Left ventricle myocardium inferior (tissue), 1 donor: ENCODE results near the gene SNRPD2. TPM values are rescaled to one million over a fixed set of nuclear protein-coding genes. Genes with fewer than 3 reads are reported as not detected.

Experiments used
- DNase-seq: peaks from one replicate; pipeline ENCODE4 v3.0.0-alpha.2; 2020
- H3K27ac ChIP-seq: fragments of 200-600 bp; replicated peaks from 2 replicates; pipeline ENCODE4 v1.8.0; 2021
- H3K27me3 ChIP-seq: fragments of 200-600 bp; 2 replicates; pipeline ENCODE4 v1.8.0; 2021; ENCODE audit warnings: low read depth
- H3K36me3 ChIP-seq: fragments of 200-600 bp; 2 replicates; pipeline ENCODE4 v1.8.0; 2021
- H3K4me1 ChIP-seq: fragments of 200-600 bp; 2 replicates; pipeline ENCODE4 v1.8.0; 2021
- H3K4me3 ChIP-seq: fragments of 200-600 bp; 2 replicates; pipeline ENCODE4 v1.8.0; 2021; ENCODE audit warnings: mild to moderate bottlenecking, moderate library complexity
- H3K9me3 ChIP-seq: fragments of 200-600 bp; replicated peaks from 2 replicates; pipeline ENCODE4 v1.8.0; 2021
- intact Hi-C: fragments of 100-400 bp; cut with micrococcal nuclease; formaldehyde crosslinking; loops from one replicate; pipeline ENCODE4 v1.11.0; 2022
- total RNA-seq: library from RNA; stranded (reverse); fragmentation: NEBNext Ultra II Directional; extraction: Animal tissue kit (Norgen Biotek cat#: 25700); gene quantifications from one replicate; pipeline ENCODE4 v1.2.1, GENCODE V29; 2021
- TF ChIP-seq, protein P1 (sequence below): fragments of 200-600 bp; IDR thresholded peaks from 2 replicates; pipeline ENCODE4 v1.8.0; 2021; ENCODE audit warnings: antibody characterized with exemption, mild to moderate bottlenecking, borderline replicate concordance
- donor health status: DM: no; HTN: yes; CAD: no; lungs with severe emphysema.

Gene SNRPD2
- total RNA-seq, 1 donor from 2014 or later = 249 TPM

DNA sequence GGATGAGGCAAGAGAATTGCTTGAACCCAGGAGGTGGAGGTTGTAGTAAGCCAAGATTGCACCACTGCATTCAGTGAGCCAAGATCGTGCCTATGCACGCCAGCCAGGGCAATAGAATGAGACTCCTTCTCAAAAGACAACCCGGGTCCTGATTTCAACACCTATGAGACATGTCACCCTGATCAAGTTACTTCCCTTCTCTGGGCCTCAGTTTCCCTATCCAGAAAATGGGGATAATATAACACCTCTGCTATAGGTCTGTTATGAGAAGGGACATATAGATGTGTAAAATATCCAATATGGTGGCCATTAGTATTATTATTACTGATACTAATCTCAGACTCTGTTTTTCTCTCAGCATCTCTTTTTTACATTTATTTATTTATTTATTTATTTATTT is 36.7 kb downstream of the SNRPD2 start:
- H3K27ac ChIP-seq = no peak overlapping the region
- no peak for DNase-seq
- H3K9me3 ChIP-seq = no peaks in the 10 kb centered on the region
- intact Hi-C loops = no loop called here
- no peaks in the 10 kb centered on the region for H3K36me3 ChIP-seq
- TF ChIP-seq, protein P1, sequence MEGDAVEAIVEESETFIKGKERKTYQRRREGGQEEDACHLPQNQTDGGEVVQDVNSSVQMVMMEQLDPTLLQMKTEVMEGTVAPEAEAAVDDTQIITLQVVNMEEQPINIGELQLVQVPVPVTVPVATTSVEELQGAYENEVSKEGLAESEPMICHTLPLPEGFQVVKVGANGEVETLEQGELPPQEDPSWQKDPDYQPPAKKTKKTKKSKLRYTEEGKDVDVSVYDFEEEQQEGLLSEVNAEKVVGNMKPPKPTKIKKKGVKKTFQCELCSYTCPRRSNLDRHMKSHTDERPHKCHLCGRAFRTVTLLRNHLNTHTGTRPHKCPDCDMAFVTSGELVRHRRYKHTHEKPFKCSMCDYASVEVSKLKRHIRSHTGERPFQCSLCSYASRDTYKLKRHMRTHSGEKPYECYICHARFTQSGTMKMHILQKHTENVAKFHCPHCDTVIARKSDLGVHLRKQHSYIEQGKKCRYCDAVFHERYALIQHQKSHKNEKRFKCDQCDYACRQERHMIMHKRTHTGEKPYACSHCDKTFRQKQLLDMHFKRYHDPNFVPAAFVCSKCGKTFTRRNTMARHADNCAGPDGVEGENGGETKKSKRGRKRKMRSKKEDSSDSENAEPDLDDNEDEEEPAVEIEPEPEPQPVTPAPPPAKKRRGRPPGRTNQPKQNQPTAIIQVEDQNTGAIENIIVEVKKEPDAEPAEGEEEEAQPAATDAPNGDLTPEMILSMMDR = no peak
- H3K4me3 ChIP-seq = no peak overlapping the region
- H3K4me1 ChIP-seq = no peaks in the 10 kb centered on the region
- H3K27me3 ChIP-seq = peaks cover 30% of the 10 kb centered on the region

DNA sequence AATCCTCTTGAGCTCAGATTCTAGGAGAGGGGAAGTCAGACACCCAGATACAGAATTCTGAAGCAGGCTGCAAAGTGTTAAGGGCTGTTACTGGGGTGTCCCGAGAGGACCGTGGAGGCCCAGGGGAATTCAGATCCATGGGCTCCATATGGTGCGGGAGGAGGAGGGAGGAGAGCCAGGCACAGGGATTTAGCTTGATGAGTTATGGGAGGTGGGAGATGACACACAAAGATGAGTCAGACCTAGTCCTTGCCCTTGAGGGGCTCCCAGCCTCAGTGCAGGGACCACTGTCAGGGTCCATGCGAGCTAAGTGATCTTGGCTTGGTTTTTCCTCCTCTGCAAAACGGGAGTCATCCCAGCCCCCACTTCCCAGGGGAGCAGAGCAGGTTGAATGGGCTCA is 38.1 kb downstream of the SNRPD2 start:
- TF ChIP-seq, protein P1 = no peak
- no peak for DNase-seq
- H3K27me3 ChIP-seq = peaks cover 17% of the 10 kb centered on the region
- no peaks in the 10 kb centered on the region for H3K9me3 ChIP-seq
- no peaks in the 10 kb centered on the region for H3K36me3 ChIP-seq
- H3K4me3 ChIP-seq = no peak overlapping the region
- intact Hi-C loops = no loop called here
- no peak overlapping the region for H3K27ac ChIP-seq
- no peaks in the 10 kb centered on the region for H3K4me1 ChIP-seq

DNA sequence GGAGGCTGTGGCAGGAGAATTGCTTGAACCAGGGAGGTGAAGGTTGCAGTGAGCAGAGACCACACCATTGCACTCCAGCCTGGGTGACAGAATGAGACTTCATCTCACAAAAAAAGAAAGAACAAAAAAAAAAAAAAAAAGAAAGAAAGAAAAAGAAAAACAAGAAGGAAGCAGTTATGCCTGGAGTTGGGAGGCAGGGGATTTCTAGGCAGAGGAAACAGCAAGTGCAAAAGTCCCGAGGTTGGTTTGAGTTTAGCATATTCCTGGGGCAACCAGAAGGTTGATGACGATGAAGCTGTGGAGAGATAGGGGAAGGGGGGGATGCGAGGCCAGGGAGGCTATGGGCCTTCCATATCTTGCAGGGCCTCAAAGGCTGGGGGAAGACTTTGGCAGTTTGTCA is 41.0 kb downstream of the SNRPD2 start:
- Histone ChIP-seq H3K4me1 (peaks cover 7% of the 10 kb centered on the region), H3K9me3 (no peaks in the 10 kb centered on the region), H3K27ac (no peak overlapping the region), H3K27me3 (peaks cover 20% of the 10 kb centered on the region), H3K36me3 (no peaks in the 10 kb centered on the region), H3K4me3 (no peak overlapping the region)
- TF ChIP-seq, protein P1 = no peak
- intact Hi-C loops = no loop called here
- DNase-seq = no peak

DNA sequence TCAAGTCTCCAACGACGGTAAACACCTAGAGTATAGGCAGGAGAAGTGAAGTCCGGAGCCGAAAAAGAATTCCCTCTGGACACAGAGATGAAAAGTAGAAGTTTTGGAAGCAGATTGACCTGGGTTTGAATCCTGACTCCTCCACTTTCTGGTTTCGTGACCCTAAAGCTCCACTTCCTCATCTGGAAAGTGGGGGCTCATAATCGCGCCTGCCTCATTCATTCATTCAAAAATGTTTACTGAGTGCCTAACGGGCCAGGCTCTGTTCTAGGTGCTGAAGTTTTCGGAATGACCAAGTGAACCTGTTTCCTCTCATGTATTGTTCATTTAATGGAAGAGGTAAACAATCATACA is 45.4 kb downstream of the SNRPD2 start:
- Histone ChIP-seq H3K9me3 (no peaks in the 10 kb centered on the region), H3K27me3 (peaks cover 7% of the 10 kb centered on the region), H3K36me3 (no peaks in the 10 kb centered on the region), H3K4me1 (peaks cover 38% of the 10 kb centered on the region), H3K4me3 (peak overlapping the region; percentile 72), H3K27ac (no peak overlapping the region)
- intact Hi-C loops = loop anchor here (10.0 kb wide), 1 partner anchor 122 kb away; no protein-coding TSS in a partner anchor
- no peak for DNase-seq
- TF ChIP-seq, protein P1 = no peak

DNA sequence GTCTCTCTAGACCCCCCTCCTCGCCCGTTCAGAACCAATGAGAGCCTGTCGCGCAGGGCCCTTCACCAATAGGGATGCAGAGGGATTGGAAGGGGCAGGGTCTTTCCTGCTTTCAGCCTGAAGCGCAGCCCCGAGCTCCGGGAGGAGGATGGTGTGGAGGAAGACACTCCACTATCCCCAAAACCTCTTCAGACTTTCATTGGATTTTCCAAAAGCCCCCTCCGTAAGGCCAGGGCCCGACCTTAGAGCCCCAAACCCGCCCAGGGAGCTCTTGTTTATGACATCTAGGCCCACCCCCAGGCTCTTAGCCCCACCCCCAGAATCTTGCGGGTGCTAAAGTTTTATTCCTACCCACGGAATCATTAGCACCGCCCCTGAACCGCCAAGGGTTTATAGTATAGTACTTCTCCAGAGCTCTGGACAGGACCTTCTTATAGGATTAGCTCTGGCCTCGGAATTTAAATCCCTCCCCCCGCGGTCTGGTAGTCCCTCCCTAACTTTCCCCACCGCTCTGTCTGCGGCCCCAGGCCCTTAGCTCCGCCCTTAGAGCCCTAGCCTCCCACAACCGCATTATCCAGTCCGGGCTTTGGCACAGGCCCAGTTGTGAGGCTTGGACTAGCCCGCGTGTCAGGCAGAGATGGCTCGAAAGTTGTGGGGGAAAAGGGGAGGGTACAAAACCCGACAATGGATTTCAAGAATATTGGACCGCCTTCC is 46.0 kb downstream of the SNRPD2 start:
- intact Hi-C loops = loop anchor here (10.0 kb wide), 1 partner anchor 121 kb away; no protein-coding TSS in a partner anchor
- TF ChIP-seq, protein P1 = no peak
- DNase-seq = peak; percentile 82
- no peaks in the 10 kb centered on the region for H3K36me3 ChIP-seq
- peaks cover 43% of the 10 kb centered on the region for H3K4me1 ChIP-seq
- peak overlapping the region; percentile 69 for H3K27ac ChIP-seq
- H3K4me3 ChIP-seq = peak overlapping the region; percentile 72
- peaks cover 7% of the 10 kb centered on the region for H3K27me3 ChIP-seq
- H3K9me3 ChIP-seq = no peaks in the 10 kb centered on the region
